GM21515 (cell line): ENCODE data around the gene ZNF66.
A peak's percentile ranks its signal among the peaks of the same experiment; 100 is the strongest.
"Not testable (repeated sequence)": the region's sequence is repeated elsewhere in the genome, so short reads cannot be mapped to it uniquely, and the experiment has no call there.

Experiments
- ATAC-seq: cut with Tn5 transposase; IDR thresholded peaks from one replicate; pipeline ENCODE4 v1.9.1; 2021; ENCODE audit not compliant: unreplicated experiment

Gene ZNF66

DNA sequence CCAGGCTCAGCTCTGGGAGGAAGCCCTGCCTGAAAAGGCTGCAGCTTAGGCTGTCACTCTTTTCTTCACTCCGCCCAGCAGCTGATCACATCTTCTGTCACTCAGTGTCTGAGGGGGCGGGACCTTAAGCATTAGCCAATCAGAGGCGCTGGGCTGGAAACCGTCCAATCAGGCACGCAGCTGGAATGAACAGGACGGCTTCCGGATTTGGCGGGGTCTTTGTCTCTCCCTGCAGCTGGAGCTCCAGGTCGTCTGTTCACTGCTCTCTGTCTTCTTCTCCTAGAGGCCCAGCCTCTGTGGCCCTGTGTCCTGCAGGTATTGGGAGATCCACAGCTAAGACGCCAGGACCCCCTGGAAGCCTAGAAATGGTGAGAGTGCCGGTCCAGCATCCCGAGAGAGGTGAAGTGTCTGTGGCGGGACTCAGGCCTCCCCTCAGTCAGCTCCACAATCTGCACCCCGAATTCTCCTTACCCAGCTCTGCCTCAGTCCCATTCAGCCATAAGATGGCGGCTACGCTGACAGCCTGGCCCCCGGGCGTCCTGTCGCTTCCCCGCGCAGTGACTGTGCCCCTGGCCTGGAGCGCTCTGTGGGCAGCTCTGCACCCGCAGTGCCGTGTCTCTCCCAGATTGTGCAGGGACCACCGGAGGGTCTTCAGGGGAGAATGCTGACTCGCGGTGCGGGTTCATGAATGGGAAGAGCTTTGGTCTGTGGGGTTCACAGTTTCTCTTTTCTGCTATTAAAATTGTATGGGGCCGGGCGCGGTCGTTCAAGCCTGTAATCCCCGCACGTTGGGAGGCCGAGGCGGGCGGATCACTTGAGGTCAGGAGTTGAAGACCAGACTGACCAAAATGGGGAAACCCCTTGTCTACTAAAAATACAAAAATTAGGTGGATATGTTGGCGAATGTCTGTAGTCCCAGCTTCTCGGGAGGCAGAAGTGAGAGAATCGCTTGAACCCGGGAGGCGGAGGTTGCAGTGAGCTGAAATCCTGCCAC is at the start of gene ZNF66:
TSS of gene ZNF66 (plus strand) at position 222 of the 994 bp plus-strand sequence. CDS start at position 366, 144 bp downstream.
- ATAC-seq, result peak; percentile 96

GRCh38 chr19:20750169-20750568 is 25.9 kb upstream of the ZNF66 start:
- not testable (repeated sequence) for ATAC-seq

DNA sequence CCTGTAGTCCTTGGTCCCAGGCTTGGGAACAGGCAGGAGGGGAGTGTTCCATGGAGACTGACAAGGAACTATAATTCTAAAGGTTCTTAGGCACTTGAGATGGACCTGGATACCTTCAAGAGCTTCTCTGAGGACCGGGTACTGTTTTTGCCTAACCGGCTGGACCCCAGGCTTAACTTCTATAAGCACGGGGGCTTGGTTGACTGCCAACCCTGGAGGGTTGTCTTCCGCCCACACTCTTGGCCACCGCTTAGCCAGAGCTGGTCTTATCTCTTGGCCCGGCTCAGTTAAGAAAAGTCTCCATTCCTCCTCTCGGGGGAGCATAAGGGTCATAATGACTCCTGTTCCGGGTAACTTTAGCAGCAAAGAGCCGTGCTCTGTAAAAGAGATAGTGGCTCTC is 23.8 kb upstream of the ZNF66 start:
- ATAC-seq, result not testable (repeated sequence)

GRCh38 chr19:20769225-20769736 is 6.8 kb upstream of the ZNF66 start:
- not testable (repeated sequence) for ATAC-seq

GRCh38 chr19:20787786-20788185 is 11.7 kb downstream of the ZNF66 start:
- ATAC-seq, result no peak

- ATAC-seq, result no peak
Measured at GRCh38 chr19:20791806-20792205, 15.7 kb downstream of the ZNF66 start.

GRCh38 chr19:20806311-20807262 is 30.5 kb downstream of the ZNF66 start:
- ATAC-seq, result not testable (repeated sequence)

- ATAC-seq, result no peak
Measured at GRCh38 chr19:20840371-20840770, 64.3 kb downstream of the ZNF66 start.
